GM19238 (cell line): Measurements from ENCODE around the gene RAET1G.
"Not testable (repeated sequence)": the region's sequence is repeated elsewhere in the genome, so short reads cannot be mapped to it uniquely, and the experiment has no call there.

Experiments used
- DNase-seq: peaks from one replicate; pipeline ENCODE4 v3.0.0; 2011; ENCODE audit warnings: low spot score; ENCODE audit not compliant: insufficient read length

RAET1G gene

GRCh38 chr6:149897855-149898744 is 24.8 kb downstream of the RAET1G start, which contains the start of gene RAET1E:
RAET1E (minus strand) TSS chr6:149898113; CDS start chr6:149890901, 7,212 bp downstream.
- no peak for DNase-seq

DNA sequence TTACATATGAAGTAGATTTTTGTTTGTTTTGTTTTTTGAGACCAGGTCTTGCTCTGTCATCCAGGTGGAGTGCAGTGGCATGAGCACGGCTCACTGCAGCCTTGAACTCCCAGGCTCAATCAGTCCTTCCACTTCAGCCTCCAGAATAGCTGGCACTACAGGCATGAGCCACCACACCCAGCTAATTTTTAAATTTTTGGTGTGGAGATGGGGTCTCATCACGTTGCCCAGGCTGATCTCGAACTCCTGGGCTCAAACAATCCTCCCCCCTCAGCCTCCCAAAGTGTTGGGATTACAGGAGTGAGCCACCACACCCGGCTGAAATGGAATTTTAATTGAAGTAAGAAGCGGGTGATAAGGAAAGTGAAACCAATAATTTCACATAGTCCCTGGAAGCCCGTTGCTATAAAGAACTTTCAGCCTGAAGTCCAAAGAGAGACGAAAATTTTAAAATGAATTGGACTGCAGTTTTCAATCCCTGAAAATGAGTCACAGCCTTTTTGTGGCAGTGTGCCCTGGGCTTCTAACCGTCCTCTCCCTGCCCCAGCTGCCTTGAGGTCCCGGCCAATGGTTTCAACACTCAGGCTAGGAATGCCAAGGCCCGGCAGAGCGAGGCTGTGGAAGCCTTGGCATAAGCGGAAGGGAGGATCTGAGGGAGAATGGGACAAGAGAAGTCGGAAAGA is 25.8 kb downstream of the RAET1G start:
- DNase-seq: no peak

DNA sequence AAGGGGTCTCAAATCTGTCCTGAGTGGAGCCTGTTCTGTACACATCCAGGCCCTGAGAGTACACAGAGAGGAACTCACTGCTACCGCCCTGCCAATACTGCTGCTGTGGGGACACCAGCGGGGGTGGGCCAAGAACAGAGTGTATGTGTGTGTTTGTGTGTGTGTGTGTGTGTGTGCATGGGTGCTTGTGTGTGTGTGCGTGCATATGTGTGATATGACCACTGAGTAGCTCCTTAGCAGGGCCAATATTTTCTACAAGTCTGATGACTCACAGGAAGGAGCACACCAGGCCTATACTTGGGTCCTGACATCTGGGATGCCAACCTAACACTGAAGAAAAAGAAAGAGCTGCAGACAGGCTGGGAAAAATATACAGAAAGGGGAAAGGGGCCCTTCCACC is 26.4 kb downstream of the RAET1G start:
- no peak for DNase-seq

GRCh38 chr6:149895833-149896271 is 27.1 kb downstream of the RAET1G start:
- no peak for DNase-seq

GRCh38 chr6:149895048-149895590 is 27.8 kb downstream of the RAET1G start:
- no peak for DNase-seq

- DNase-seq: not testable (repeated sequence)
These were observed 31.1 kb downstream of the RAET1G start for GRCh38 chr6:149891864-149892263.

DNA sequence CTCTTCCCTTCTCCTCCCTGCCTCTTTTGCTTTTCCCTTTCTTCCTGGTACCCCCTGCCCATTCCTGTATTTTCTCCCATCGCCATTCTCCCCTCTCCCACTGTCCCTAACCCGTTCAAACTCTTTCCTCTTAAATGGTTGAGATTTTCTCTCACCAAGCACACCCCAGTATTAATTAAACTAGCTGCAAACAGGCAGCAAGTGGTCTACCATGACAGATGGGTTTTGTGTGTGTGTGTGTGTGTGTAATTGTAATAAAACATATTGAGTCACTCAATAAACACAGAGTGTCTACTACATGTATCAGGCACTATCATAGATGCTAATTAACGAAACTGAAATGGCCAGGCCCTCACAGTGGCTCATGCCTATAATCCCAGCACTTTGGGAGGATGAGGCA is 31.7 kb downstream of the RAET1G start:
- no peak for DNase-seq

DNA sequence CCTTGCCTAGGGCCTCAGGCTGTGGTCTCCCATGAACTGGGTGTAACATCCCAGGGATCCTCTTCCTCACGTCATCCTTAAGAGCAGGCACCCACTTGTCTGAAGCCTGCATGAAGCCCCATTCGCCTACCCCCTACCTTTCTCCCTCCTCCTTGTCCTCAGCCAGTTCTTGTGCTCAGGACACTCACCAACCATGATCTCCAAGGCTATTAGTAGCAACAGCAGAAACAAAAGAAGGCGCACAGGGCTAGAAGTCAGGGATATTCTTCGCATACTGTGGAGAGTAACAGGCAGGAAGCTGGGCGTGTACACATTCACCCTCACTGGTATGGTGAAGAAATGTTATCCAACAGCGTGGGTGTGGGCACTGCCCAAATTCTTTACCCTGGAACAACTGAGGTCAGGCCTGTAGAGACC is 32.3 kb downstream of the RAET1G start:
- no peak for DNase-seq

- no peak for DNase-seq
These were observed 33.6 kb downstream of the RAET1G start for GRCh38 chr6:149889326-149889725.

- DNase-seq: no peak
These were observed 34.3 kb downstream of the RAET1G start for GRCh38 chr6:149888659-149889058.

DNA sequence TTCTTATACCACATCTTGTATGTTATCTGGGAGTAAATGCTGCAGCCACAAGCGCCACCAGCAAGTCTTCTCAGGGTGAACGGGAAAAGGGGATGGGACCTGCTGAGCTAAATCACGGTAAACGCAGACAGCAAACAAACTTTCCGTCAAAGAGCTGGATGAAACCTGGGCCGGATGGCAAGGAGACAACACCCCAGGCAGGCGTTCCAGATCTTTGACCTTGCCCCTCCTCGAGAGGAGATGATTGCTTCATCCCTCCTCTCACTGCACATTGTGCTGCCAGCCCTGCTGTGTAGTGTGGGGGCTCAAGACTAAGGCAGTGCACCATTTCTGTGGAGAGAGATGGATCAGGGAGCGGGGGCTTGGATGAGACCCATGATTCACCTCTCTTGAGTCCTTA is 34.8 kb downstream of the RAET1G start:
- no peak for DNase-seq

DNA sequence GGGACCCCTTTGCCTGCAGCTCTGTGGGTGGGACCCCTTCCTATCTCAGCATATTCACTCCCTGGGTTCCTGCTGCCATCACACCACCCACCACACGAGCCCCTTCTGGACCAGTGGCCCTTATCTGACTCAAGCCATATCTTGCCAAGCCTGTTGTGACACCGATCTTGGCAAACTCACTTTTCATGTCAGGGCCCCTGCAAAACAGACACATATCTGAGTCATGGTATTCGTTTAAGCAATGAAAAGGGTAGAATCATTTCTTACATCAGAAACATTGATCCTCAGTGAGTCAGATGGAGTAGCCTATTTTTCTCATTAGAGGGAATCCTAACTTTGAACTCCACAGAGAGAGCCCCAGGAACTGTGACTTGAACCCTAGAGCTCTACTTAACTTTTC is 35.6 kb downstream of the RAET1G start:
- DNase-seq: no peak

DNA sequence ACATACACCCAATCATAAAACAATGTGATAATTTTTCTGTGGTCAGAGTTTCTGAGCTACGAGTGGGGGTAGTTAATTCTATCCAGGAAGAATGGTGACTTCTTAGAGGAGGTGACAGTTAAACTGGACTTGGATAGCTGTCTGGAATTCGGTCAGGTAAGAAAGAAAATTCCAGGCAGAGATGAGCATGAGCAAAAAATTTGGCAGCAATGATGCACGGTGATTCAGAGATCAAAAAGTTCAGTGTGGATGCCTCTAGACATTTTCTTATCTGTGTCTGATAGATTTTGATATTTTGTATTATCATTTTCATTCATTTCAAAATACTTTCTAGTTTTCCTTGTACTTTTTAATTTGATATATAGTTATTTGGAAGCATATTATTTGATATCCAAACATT is 37.0 kb downstream of the RAET1G start:
- DNase-seq: no peak

DNA sequence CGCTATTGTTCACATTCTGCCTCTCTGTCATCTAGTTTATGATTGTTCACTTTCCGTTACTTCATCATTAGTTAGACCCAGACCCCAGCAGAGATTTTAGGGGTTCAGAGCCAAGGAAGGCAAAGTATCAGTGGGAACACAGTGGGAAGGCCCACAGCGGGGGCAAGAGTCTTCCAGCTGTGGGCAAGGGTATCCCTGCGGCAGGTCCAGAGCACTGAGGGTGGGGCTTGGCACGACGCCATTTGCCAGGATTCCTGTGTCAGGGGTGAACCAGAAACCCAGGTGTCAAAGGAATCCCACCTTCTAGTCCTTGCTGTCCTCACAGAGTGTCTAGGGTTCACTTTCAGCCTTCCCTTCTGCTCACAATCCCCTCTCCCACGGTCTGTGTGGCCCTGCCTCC is 38.3 kb downstream of the RAET1G start:
- no peak for DNase-seq

- DNase-seq: no peak
These were observed 38.7 kb downstream of the RAET1G start for GRCh38 chr6:149884215-149884614.

GRCh38 chr6:149881860-149882259 is 41.1 kb downstream of the RAET1G start:
- DNase-seq: no peak

GRCh38 chr6:149881066-149881766 is 41.7 kb downstream of the RAET1G start:
- DNase-seq: no peak

DNA sequence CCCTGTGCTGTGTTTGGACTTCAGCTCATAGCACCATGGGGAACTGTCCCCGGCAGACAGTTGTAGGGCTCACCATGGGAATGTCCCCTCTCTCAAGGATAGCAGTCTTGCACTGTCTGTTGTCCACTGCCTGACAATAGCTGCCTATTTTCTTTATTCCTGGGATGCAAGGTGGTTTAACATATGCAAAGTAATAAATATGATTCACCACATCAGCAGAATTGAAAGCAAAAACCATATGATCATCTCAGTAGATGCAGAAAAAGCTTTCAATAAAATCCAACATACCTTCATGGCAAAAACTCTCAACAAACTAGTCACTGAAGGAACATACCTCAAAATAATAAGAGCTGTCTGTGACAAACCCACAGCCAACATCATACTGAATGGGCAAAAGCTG is 45.3 kb downstream of the RAET1G start:
- DNase-seq: no peak

DNA sequence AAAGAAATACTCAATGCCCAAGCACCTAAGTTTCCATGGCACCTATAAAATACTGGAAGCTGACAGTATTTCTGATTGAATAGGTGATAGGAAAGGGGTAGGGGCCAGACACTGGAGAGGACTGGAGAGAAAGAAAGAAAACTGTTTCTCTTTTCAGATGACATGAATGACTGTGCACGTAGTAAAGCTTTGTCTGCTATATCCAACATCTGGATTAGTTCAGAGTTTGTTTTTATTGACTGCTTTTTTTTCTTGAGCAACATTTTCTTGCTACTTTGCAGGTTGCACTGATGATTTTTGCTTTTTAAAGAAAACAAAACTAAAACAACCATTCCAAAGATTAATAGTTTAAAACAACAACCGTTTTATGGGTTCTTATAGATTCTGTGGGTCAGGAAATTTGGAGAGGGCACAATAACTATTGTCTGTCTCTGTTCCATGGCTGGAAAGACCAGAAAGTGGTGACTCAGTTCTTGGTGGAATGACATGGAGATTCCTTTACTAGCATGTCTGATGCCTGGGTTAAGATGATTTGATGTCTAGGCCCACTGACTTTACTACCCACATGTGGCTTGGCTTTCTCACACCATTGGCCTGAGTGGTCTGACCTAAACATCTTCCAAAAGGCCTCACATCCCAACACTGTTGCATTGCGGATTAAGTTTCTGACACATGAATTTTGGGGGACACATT is 46.5 kb downstream of the RAET1G start:
- no peak for DNase-seq

GRCh38 chr6:149872233-149872632 is 50.7 kb downstream of the RAET1G start:
- no peak for DNase-seq

DNA sequence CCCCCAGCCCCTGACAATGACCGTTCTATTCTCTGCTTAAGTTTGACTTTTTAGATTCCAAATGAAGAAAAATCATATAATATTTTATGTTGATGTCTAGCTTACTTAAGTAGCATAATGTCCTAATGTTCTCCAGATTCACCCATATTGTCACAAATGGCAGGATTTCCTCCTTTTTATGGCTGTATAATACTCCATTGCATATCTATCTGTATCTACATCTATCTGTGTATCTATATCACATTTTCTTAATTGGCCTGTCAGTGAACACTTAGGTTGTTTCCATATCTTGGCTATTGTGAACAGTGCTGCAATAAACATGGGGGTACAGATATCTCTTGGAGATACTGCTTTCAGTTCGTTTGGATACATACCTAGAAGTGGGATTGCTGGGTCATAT is 51.7 kb downstream of the RAET1G start:
- DNase-seq: no peak
